ENCODE data around the gene ARL8A.
"Not testable (repeated sequence)": the region's sequence is repeated elsewhere in the genome, so short reads cannot be mapped to it uniquely, and the experiment has no call there.

The ARL8A gene

GRCh38 chr1:202116287-202116686 is 28.2 kb downstream of the ARL8A start:
- TF ChIP-seq CTCF (IDR thresholded peaks at IDR 0.05; ENCODE audit: insufficient read depth, low read length, poor library complexity, severe bottlenecking): no peak
- H3K36me3 ChIP-seq (ENCODE audit: control insufficient read depth, insufficient read depth, low read length): no peaks in the 10 kb centered on the region
- no peaks in the 10 kb centered on the region for H3K27me3 ChIP-seq (replicated peaks; ENCODE audit: control insufficient read depth, insufficient read depth, low read length)
- H3K4me3 ChIP-seq (replicated peaks; ENCODE audit: low read depth, low read length): no peak overlapping the region
- no peak for DNase-seq (ENCODE audit: extremely low read depth, insufficient read length)

- DNase-seq (ENCODE audit: extremely low read depth, insufficient read length): no peak
- Histone ChIP-seq H3K27me3 (replicated peaks; ENCODE audit: control insufficient read depth, insufficient read depth, low read length) (no peaks in the 10 kb centered on the region), H3K36me3 (ENCODE audit: control insufficient read depth, insufficient read depth, low read length) (no peaks in the 10 kb centered on the region), H3K4me3 (replicated peaks; ENCODE audit: low read depth, low read length) (no peak overlapping the region)
- no peak for TF ChIP-seq CTCF (IDR thresholded peaks at IDR 0.05; ENCODE audit: insufficient read depth, low read length, poor library complexity, severe bottlenecking)
Observed at GRCh38 chr1:202113690-202114300, 30.7 kb downstream of the ARL8A start.

- TF ChIP-seq CTCF (IDR thresholded peaks at IDR 0.05; ENCODE audit: insufficient read depth, low read length, poor library complexity, severe bottlenecking): no peak
- DNase-seq (ENCODE audit: extremely low read depth, insufficient read length): no peak
- H3K27me3 ChIP-seq (replicated peaks; ENCODE audit: control insufficient read depth, insufficient read depth, low read length): no peaks in the 10 kb centered on the region
- H3K36me3 ChIP-seq (ENCODE audit: control insufficient read depth, insufficient read depth, low read length): no peaks in the 10 kb centered on the region
- no peak overlapping the region for H3K4me3 ChIP-seq (replicated peaks; ENCODE audit: low read depth, low read length)
Observed at GRCh38 chr1:202112859-202113689, 31.5 kb downstream of the ARL8A start.

GRCh38 chr1:202111589-202111988 is 32.9 kb downstream of the ARL8A start:
- not testable (repeated sequence) for H3K27me3 ChIP-seq (replicated peaks; ENCODE audit: control insufficient read depth, insufficient read depth, low read length); DNase-seq (ENCODE audit: extremely low read depth, insufficient read length); H3K4me3 ChIP-seq (replicated peaks; ENCODE audit: low read depth, low read length); H3K36me3 ChIP-seq (ENCODE audit: control insufficient read depth, insufficient read depth, low read length)

- H3K4me3 ChIP-seq (replicated peaks; ENCODE audit: low read depth, low read length): no peak overlapping the region
- H3K27me3 ChIP-seq (replicated peaks; ENCODE audit: control insufficient read depth, insufficient read depth, low read length): no peaks in the 10 kb centered on the region
- no peaks in the 10 kb centered on the region for H3K36me3 ChIP-seq (ENCODE audit: control insufficient read depth, insufficient read depth, low read length)
- DNase-seq (ENCODE audit: extremely low read depth, insufficient read length): no peak
- TF ChIP-seq CTCF (IDR thresholded peaks at IDR 0.05; ENCODE audit: insufficient read depth, low read length, poor library complexity, severe bottlenecking): no peak
Observed at GRCh38 chr1:202110977-202111376, 33.6 kb downstream of the ARL8A start.

All from GM06990 (cell line).